Hematopoietic multipotent progenitor cell treated with erythropoietin and hydrocortisone succinate and interleukin-3 and kit ligand, for 6 days (in vitro differentiated cells): ENCODE results near the gene HPCAL1.

ENCODE experiments used
- DNase-seq: peaks from one replicate; pipeline ENCODE4 v3.0.0-alpha.2; 2015

The HPCAL1 gene

DNA sequence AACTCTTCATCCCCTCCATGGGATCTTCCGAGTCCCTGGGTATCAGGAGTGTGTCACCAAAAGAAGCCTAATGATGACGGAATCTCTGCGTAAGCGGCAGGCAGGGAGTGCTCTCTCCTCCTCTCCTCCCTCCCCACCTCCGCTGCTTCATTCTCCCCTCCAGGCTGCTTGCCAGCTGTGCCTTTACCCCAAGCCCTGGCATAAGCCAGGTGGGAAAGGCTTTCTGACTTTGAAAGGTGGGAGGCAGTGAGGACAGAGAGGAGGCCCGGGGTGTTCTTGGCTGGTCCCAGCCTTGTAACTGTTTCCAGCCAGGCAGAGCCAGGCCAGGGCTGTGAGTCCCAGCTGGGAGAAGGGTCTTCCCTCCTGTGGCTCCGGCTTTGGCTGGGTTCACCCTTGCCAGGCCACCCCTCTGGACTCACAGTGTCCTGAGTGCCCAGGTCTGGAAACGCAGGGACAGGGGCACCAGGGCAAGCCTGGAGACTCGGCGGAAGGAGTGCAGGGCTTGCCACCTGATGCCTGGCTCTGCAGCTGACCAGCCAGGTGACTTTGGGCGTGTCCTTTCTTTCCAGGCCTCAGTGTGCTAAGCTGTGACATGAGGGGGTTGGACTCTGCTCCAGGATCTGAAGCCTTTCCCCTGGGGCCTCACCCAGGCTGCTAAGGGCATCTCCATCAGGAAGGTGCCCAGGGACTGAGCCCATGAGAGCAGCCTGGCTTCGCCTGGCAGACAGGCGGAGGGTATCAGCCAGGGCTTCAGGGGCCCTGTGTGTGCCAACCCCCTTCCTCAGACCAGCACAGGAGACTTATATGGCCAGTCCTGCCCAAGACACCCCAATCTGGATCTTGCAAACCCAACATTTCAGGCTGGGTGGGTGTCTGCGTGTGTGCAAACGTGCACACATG lies 32.7 kb upstream of the HPCAL1 start:
- DNase-seq = no peak

DNA sequence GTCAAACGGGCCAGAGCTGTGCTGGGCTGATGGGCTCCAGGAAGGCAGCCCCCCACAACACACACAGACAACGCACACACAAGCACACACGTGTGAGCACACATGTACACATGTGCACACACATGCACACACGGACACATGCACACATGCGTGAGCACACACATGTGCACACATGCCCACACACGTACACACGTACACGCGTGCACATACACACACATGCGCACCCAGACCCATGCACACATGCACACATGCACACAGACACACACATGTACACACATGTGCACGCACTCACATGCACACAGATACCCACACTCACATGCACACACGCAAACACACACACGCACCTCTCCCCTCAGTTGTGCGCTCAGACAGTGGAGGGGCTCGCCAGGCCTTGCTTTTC lies 31.2 kb upstream of the HPCAL1 start:
- DNase-seq = no peak

DNA sequence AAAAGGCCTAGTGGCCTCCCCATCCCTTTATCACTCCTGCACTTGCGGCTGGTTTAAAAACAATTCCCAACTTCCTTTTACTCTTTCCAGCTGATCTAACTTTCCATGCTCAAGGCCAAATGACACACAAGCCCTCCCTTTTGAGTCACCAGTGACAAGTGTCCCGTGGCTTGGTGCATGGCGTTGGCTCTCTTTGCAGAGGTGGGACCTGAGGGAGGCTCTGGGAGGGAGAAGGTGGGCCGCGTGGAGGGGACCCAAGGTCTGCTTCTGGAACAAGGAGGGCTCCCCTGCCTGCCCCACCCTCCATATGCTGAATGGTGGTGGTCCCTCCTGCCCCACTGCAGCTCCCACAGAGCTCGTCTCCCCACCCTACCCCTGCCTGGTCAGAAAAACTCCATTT lies 30.8 kb upstream of the HPCAL1 start:
- no peak for DNase-seq

DNA sequence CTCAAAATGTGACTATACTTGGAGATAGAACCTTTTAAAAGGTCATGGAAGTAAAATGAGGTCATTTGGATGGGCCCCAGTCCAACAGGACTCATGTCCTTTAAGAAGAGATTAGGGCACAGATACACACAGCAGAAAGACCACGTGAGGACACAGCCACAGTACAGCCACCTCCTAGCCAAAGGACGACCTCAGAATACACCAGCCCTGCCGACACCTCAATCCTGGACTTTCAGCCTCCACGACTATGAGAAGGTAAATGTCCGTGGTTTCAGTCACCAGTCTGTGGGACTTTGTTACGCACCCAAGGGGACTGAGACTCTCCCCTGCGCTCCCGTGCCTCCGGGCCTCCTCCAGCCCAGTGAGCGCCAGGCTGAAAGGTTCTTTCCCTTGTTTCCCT lies 30.2 kb upstream of the HPCAL1 start:
- DNase-seq = no peak

- DNase-seq = no peak
These were observed 29.2 kb upstream of the HPCAL1 start for GRCh38 chr2:10273215-10274175.

DNA sequence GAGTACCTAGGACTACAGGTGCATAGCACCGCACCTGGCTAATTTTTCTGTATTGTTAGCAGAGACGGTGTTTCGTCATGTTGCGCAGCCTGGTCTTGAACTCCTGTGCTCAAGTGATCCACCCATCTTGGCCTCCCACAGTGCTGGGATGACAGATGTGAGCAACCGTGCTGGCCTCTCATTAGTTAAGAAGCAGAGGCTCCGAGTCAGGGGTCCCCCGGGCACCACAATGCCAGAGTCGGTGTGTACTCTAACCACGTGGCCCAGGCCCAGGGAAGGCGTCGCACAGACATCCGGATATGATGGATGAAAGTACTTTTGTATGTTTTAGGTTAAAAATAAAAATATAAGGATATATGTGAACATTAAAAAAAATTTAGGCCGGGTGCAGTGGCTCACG lies 28.3 kb upstream of the HPCAL1 start:
- DNase-seq = no peak

DNA sequence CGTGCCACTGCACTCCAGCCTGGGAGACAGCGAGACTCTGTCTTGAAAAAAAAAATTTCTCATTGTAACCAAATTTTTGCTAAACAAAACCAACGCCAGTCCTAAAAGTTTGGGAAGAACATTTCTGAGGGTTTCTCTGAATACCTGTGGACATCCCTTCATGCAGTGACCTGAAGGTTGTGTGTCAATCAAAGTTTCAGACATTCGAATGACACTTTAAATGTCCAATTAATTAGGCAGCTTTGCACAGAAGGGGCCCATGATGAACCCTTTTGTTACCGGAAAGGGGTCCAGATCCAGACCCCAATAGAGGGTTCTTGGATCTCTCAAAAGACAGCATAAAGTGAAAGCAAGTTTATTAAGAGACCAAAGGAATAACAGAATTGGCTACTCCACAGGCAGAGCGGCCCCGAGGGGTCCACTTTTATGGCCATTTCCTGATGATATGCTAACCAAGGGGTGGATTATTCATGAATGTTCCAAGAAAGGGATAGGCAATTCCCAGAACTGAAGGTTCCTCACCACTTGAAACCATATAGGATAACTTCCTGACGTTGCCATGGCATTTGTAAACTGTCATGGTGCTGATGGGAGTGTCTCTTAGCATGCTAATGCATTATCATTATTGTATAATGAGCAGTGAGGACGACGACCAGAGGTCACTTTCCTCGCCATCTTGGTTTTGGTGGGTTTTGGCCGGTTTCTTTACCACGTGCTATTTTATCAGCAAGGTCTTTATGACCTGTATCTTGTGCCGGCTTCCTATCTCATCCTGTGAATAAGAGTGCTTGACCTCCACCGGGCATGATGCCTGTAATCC lies 27.5 kb upstream of the HPCAL1 start:
- DNase-seq = no peak

- DNase-seq = no peak
These were observed 26.0 kb upstream of the HPCAL1 start for GRCh38 chr2:10276481-10277292.

DNA sequence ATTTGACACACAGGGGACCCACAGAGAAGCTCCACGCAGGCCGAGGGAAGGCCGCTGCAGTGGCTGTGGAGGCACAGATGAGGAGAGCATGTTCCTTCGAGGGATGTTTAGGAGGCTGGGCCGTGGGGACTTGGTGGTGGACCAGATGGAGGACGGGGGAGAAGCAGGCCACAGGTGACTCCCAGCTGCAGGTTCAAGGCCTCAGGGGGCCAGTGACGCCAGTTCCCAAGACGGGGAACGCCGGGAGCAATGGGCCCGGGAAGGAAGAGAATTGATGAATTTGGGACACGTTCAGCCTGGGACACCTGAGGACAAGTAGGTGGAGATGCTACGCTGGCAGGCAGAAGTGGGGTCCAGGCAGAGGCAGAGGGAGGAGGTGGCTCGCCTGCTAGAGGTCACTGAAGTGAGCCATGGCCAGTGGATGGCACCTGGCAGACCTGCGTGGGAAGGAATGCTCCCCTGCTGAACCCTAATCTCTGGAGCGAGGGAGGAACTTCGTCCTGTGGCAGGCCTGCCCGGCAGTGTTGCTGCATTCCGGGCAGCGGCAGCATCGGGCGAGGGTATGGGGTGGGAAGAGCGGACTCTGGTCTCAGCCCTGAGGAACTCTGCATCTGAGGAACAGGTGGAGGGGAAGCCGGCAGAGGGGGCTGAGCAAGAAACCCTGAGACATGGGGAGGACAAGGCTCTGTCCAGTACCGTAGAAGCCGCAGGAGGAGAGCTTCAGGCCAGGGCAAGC lies 25.2 kb upstream of the HPCAL1 start:
- no peak for DNase-seq

DNA sequence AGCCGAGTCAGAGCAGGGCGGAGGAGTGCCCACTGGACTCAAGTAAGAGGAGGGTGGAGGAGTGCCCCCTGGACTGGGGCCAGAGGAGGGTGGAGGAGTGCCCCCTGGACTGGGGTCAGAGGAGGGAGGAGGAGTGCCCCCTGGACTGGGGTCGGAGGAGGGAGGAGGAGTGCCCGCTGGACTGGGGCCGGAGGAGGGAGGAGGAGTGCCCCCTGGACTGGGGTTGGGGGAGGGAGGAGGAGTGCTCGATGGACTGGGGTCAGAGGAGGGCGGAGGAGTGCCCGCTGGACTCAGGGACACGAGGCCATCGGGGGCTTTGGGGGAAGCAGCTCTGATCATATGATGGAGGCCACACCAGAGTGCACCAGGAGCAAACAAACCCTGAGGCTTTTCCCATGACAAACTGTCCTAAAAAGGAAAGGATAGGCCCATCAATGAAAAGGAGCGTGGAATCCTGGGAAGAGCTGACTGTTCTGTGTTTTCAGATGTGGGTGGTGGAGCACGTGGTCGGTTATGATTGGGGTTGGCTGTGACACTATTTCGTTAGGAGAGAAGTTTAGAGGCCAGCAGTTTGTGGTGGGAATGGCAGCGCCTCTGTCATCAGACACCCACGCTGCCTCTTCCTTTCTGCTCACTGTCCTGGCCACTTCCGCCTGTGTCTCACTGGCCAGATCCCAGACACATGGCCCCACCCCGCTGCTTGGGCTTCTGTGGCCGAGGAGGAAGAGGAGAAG lies 24.5 kb upstream of the HPCAL1 start:
- peak; percentile 58 for DNase-seq

GRCh38 chr2:10278763-10279471 lies 23.8 kb upstream of the HPCAL1 start:
- no peak for DNase-seq

DNA sequence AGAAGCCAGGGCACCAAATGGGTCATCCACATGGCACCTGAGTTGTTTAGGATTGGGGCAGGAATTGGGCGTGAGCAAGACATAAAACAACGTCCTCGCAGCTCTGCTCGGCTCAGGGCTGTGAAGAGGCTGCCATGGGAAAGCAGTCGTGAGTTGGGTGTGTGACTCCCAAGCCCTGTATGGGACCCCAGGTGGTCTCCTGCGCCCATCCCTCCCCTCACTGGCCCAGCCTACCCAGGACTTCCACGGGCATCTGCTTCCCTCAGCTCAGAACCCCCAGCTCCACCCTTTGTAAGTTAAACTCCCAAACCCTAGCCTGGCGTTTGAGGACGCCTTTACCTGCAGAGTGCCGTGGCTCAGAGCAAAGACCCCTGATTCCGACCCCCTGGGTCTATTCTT lies 23.2 kb upstream of the HPCAL1 start:
- no peak for DNase-seq

DNA sequence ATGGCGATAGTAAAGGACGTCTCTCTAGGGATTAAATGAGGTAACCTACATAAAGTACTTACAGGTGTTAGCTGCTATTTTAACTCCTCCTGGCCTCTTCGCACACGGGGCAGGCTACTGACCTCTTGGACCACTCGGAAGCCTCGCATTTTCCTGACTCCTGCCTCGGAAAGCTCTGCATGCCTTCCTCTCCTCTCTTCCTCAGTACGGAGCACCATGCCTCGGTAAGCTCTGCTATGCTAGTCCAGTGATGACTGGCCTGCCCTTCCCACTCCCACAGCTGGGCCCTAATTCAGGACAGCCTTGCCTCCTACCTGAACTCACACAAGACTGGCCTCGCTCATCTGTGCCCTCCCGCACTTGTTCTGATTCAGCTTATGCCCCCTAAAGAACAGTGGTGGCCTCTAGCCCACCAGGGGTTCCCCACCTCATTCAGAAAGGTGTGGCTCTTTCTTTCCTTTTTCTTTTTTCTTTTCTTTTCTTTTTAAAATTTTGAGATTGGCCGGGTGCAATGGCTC lies 22.7 kb upstream of the HPCAL1 start:
- no peak for DNase-seq

DNA sequence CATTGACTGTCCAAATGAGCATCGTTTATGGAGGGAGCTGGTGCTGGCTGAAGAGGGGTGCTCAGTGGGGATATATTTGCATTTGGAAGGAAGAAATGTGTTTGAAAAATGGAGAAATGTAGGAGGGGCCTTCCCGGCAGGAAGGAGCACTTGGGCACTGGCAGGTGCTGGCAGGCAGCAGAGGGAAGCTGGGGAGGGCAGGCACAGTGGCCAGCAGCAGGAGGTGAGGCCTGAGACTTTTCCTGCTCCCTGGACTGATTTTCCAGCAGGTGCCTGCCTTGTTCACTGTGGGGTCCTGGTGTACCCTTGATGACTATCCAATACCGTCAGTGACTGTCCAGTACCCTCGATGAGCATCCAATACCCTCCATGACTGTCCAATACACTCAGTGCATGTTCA lies 20.8 kb upstream of the HPCAL1 start:
- no peak for DNase-seq

- DNase-seq = no peak
These were observed 20.0 kb upstream of the HPCAL1 start for GRCh38 chr2:10282611-10283105.

GRCh38 chr2:10283106-10284062 lies 19.3 kb upstream of the HPCAL1 start:
- DNase-seq = peak; percentile 73

DNA sequence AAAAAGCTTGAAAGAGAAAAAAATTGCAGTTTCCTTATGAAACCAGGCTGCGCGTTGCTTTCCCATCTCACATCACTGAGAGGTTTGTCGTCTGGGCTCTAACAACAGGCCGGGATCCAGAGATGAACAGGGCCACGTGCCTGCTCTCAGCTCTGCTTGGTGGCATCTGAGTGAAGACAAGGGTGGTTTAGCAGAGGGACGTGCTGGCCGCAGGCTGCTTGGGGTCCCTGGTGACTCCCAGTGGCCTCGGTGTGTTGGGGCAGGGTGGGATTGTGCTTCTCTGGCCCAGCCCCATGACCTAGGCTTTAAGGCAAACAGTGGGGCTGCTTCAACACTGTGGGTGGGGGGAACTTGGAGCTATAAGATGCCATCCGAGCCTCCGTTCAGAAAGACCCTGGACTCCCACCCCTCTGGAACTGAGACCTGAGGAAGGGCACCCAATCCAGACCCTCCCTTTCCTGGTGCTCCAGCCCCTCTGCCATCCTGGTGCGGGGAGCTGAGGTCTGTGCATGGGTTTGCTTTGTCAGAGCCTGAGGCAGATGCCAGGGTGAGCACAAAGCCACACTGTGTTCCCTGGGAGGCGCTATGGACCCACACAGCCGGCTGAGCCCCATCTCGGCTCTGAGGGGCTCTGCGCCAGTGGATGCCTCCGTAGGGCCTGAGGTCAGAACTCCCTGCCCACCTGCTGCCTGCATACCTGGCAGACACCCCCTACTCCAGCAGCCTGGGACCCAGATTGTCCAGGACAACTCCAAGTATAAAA lies 18.4 kb upstream of the HPCAL1 start:
- no peak for DNase-seq

DNA sequence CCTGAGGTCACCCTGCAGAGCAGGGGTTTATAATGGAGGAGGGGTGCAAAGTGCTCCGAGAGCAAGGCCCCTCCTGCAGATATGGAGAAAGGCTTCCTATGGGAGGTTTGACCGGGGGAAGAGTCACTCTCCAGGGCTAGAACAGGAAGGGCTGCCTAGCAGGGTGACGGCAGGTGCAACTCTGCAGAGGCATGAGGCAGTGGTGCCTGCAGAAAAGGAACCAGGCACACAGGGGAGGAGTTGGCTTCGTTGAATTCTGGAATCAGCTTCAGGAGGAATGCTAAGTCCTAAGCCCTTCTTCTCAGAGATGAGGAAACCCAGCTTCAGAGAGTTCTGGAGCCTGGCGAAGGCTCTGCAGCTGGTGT lies 17.5 kb upstream of the HPCAL1 start:
- peak; percentile 28 for DNase-seq
